K562 (cell line): ENCODE measurements around the gene SLC35G3. TPM values are rescaled to one million over a fixed set of nuclear protein-coding genes. Genes with fewer than 3 reads are reported as not detected.

Experiments
- BHLHE40 ChIP-seq: IDR thresholded peaks from 2 replicates; pipeline ENCODE4 v1.6.1; 2011; ENCODE audit warnings: low read length, improper control_type of control experiment
- CCAR2 ChIP-seq: fragments of 200-400 bp; formaldehyde crosslinking; IDR thresholded peaks from 2 replicates; pipeline ENCODE4 v1.6.1; 2017; ENCODE audit warnings: mild to moderate bottlenecking, low read depth, low read length
- CXXC5 ChIP-seq: fragments of 250-450 bp; sonication (Bioruptor Pico); IDR thresholded peaks from 2 replicates; pipeline ENCODE4 v1.8.0; 2022; ENCODE audit warnings: inconsistent platforms, mild to moderate bottlenecking, moderate library complexity
- E2F4 ChIP-seq: sonication (generic); formaldehyde crosslinking; IDR thresholded peaks from 2 replicates; pipeline ENCODE4 v1.8.0; 2022; ENCODE audit warnings: mild to moderate bottlenecking, low read depth, missing genetic modification reagents
- IFI16 ChIP-seq: fragments of 250-450 bp; sonication (Bioruptor Pico); IDR thresholded peaks from 2 replicates; pipeline ENCODE4 v2.1.2; 2022; ENCODE audit warnings: mild to moderate bottlenecking, inconsistent platforms
- NFYB ChIP-seq: IDR thresholded peaks from 2 replicates; pipeline ENCODE4 v1.6.1; 2011; ENCODE audit warnings: mild to moderate bottlenecking, moderate library complexity; ENCODE audit not compliant: insufficient read length; ENCODE audit errors: extremely low read depth
- PCBP1 ChIP-seq: fragments of 200-400 bp; formaldehyde crosslinking; IDR thresholded peaks from 2 replicates; pipeline ENCODE4 v1.6.1; 2018; ENCODE audit warnings: mild to moderate bottlenecking, low read depth, low read length; ENCODE audit not compliant: poor library complexity, severe bottlenecking
- PTBP1 ChIP-seq: fragments of 200-400 bp; formaldehyde crosslinking; IDR thresholded peaks from 2 replicates; pipeline ENCODE4 v1.6.1; 2017; ENCODE audit warnings: low read depth, low read length
- RBM39 ChIP-seq: fragments of 200-400 bp; formaldehyde crosslinking; optimal IDR thresholded peaks from 2 replicates; pipeline ENCODE3; 2018; ENCODE audit warnings: low read depth, low read length
- RUNX1 ChIP-seq: sonication (generic); IDR thresholded peaks from 2 replicates; pipeline ENCODE4 v1.6.1; 2016; ENCODE audit warnings: antibody characterized with exemption, low read depth
- SMARCA4 ChIP-seq: fragments of 450-650 bp; IDR thresholded peaks from 2 replicates; pipeline ENCODE4 v1.6.1; 2016
- SP2 ChIP-seq: IDR thresholded peaks from 2 replicates; pipeline ENCODE4 v1.6.1; 2011; ENCODE audit warnings: mild to moderate bottlenecking, low read depth, low read length, moderate library complexity; ENCODE audit not compliant: poor library complexity, severe bottlenecking; ENCODE audit errors: extremely low read depth
- U2AF1 ChIP-seq: fragments of 200-400 bp; formaldehyde crosslinking; optimal IDR thresholded peaks from 2 replicates; pipeline ENCODE3; 2017; ENCODE audit warnings: mild to moderate bottlenecking, low read depth, low read length, moderate library complexity
- ZNF143 ChIP-seq: sonication (generic); formaldehyde crosslinking; IDR thresholded peaks from 2 replicates; pipeline ENCODE4 v1.9.0; 2022; ENCODE audit warnings: mild to moderate bottlenecking, missing genetic modification reagents
- ZNF511 ChIP-seq: sonication (generic); formaldehyde crosslinking; IDR thresholded peaks from 2 replicates; pipeline ENCODE4 v1.8.0; 2022; ENCODE audit warnings: mild to moderate bottlenecking, missing genetic modification reagents
- ZNF561 ChIP-seq: fragments of 450-650 bp; formaldehyde crosslinking; conservative IDR thresholded peaks from 2 replicates; pipeline ENCODE4 v1.4.0; 2020; ENCODE audit warnings: mild to moderate bottlenecking, moderate library complexity
- ZNF592 ChIP-seq: fragments of 450-650 bp; IDR thresholded peaks from 2 replicates; pipeline ENCODE4 v1.6.1; 2017; ENCODE audit warnings: antibody characterized with exemption, mild to moderate bottlenecking
- ZNF717 ChIP-seq: fragments of 250-450 bp; sonication (Bioruptor Pico); IDR thresholded peaks from 2 replicates; pipeline ENCODE4 v1.5.0; 2021
- polyA plus RNA-seq, 8 experiments: library from polyadenylated mRNA; depleted of rRNA in 4 of 8; stranded (reverse) in 5 of 8; unstranded in 3 of 8; fragments of >200 nt; fragmentation: Nextera tagmentation in 2 of 8; fragmentation: Illumina TruSeq in 1 of 8; extraction: Ambion mirVana in 2 of 8; extraction: Trizol in 1 of 8; gene quantifications; 2 replicates each; pipeline versions ENCODE4 v1.2.1 to v1.2.3, GENCODE V29; 2011 to 2014; ENCODE audit warnings: inconsistent platforms in 1 of 8, missing spikeins in 1 of 8
- total RNA-seq, 7 experiments: library from RNA; depleted of rRNA in 6 of 7; stranded (reverse); fragments of >200 nt in 6 of 7; fragmentation: Illumina TruSeq in 2 of 7; extraction: Trizol in 2 of 7; gene quantifications; 2 replicates each; pipeline versions ENCODE4 v1.2.1 to v1.2.3, GENCODE V29; 2011 to 2021; ENCODE audit warnings: low replicate concordance in 1 of 7
- TF ChIP-seq, protein P1 (sequence below): fragments of 250-450 bp; sonication (Bioruptor Pico); IDR thresholded peaks from 2 replicates; pipeline ENCODE4 v1.6.1; 2021; ENCODE audit warnings: mild to moderate bottlenecking
- TF ChIP-seq, protein P2 (sequence below): sonication (generic); formaldehyde crosslinking; IDR thresholded peaks from 2 replicates; pipeline ENCODE4 v1.8.0; 2022; ENCODE audit warnings: mild to moderate bottlenecking, missing genetic modification reagents, borderline replicate concordance

Gene SLC35G3
- total and polyA plus RNA-seq, 9 of the 15 experiments (the other 6 are each of a cell fraction or from before 2014, with no cell fraction given), result not detected

- TF ChIP-seq RUNX1 (no peak), IFI16 (CRISPR knock-in tag) (no peak), SMARCA4 (no peak), ZNF511 (CRISPR knock-in tag) (no peak), CXXC5 (peak; percentile 50), ZNF143 (CRISPR knock-in tag) (no peak), ZNF592 (no peak), RBM39 (no peak), ZNF717 (CRISPR knock-in tag) (no peak), BHLHE40 (no peak), E2F4 (CRISPR knock-in tag) (no peak), PTBP1 (no peak), NFYB (peak; percentile 71), CCAR2 (no peak), ZNF561 (CRISPR knock-in tag) (no peak), PCBP1 (no peak), U2AF1 (no peak), SP2 (peak; percentile 32)
- TF ChIP-seq, protein P1, sequence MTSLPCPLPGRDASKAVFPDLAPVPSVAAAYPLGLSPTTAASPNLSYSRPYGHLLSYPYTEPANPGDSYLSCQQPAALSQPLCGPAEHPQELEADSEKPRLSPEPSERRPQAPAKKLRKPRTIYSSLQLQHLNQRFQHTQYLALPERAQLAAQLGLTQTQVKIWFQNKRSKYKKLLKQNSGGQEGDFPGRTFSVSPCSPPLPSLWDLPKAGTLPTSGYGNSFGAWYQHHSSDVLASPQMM, result no peak
- TF ChIP-seq, protein P2, sequence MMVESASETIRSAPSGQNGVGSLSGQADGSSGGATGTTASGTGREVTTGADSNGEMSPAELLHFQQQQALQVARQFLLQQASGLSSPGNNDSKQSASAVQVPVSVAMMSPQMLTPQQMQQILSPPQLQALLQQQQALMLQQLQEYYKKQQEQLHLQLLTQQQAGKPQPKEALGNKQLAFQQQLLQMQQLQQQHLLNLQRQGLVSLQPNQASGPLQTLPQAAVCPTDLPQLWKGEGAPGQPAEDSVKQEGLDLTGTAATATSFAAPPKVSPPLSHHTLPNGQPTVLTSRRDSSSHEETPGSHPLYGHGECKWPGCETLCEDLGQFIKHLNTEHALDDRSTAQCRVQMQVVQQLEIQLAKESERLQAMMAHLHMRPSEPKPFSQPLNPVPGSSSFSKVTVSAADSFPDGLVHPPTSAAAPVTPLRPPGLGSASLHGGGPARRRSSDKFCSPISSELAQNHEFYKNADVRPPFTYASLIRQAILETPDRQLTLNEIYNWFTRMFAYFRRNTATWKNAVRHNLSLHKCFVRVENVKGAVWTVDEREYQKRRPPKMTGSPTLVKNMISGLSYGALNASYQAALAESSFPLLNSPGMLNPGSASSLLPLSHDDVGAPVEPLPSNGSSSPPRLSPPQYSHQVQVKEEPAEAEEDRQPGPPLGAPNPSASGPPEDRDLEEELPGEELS (CRISPR knock-in tag), result no peak
Observed at GRCh38 chr17:35242805-35243560, 48.8 kb upstream of the SLC35G3 start, which contains the start of gene SLFN5 (continued).
